ENCODE measurements around the gene FAM120C. TPM values are rescaled to one million over a fixed set of nuclear protein-coding genes. Genes with fewer than 3 reads are reported as not detected.

Gene FAM120C
- total and polyA plus RNA-seq, 2 of the 4 experiments (the other 2 are of a cell fraction) = 3.4 to 3.6 TPM

- no peak overlapping the region for H2BK15ac ChIP-seq (ENCODE audit: low read depth, low read length)
- H2BK5ac ChIP-seq (ENCODE audit: low read depth, low read length, poor library complexity, severe bottlenecking) = no peak overlapping the region
- no peaks in the 10 kb centered on the region for H3K79me1 ChIP-seq (ENCODE audit: low read depth in 1 of 2, low read length in 2 of 2)
- H3K4ac ChIP-seq (ENCODE audit: low read depth, low read length) = no peak overlapping the region
- no peak overlapping the region for H4K91ac ChIP-seq (ENCODE audit: insufficient read depth, low read depth, low read length)
- H4K8ac ChIP-seq (ENCODE audit: low read depth in 2 of 2, low read length in 2 of 2) = no peak overlapping the region
- ATAC-seq (ENCODE audit: low read depth) (no peak), DNase-seq (no peak)
- no peak overlapping the region for H2AK5ac ChIP-seq (ENCODE audit: low read depth, low read length)
- no peak overlapping the region for H3K14ac ChIP-seq (replicated peaks; ENCODE audit: low read depth, low read length)
- intact Hi-C loops (cut with micrococcal nuclease) (no loop called here), dilution Hi-C loops (cut with HindIII; ENCODE audit: low sequenced_read_pairs, unreplicated experiment) (no loop called here), in situ Hi-C loops (cut with MboI; ENCODE audit: low sequenced_read_pairs) (no loop called here)
- H2AFZ ChIP-seq (replicated peaks; ENCODE audit: low read length, poor library complexity) = no peak overlapping the region
- H3K36me3 ChIP-seq (ENCODE audit: control insufficient read depth, insufficient read depth, low read length) = no peaks in the 10 kb centered on the region
- H3K4me1 ChIP-seq (ENCODE audit: control insufficient read depth, insufficient read depth, low read length) = no peaks in the 10 kb centered on the region
- H3K9me3 ChIP-seq (ENCODE audit: control insufficient read depth, insufficient read depth, low read length) = no peaks in the 10 kb centered on the region
- BruUV-seq (replicated peaks) = no TSS peak
- no peak overlapping the region for H3K56ac ChIP-seq (ENCODE audit: extremely low read depth, insufficient read depth, low read length)
- ChIA-PET CTCF (no interaction called here), POLR2A (ENCODE audit: unreplicated experiment) (no interaction called here)
- no peak overlapping the region for H2AK9ac ChIP-seq (replicated peaks; ENCODE audit: low read depth, low read length, poor library complexity)
- H3K9ac ChIP-seq (ENCODE audit: low read depth, low read length) = no peak overlapping the region
- H3K4me2 ChIP-seq (ENCODE audit: low read depth, low read length) = no peak overlapping the region
- no peaks in the 10 kb centered on the region for H4K20me1 ChIP-seq (ENCODE audit: insufficient read depth, low read length)
- no peak overlapping the region for H3K27ac ChIP-seq (ENCODE audit: insufficient read depth, low read length)
- WGBS, 2 experiments (ENCODE audit: extremely low coverage in 2 of 2, insufficient read length in 1 of 2) = no CpG with 5 or more reads among the region's 7 CpGs
- H3K18ac ChIP-seq (ENCODE audit: low read depth, low read length) = no peak overlapping the region
- no peak overlapping the region for H2BK20ac ChIP-seq (ENCODE audit: low read depth, low read length)
- no peak overlapping the region for H4K5ac ChIP-seq (ENCODE audit: low read depth, low read length)
- no peak overlapping the region for H3K4me3 ChIP-seq (ENCODE audit: insufficient read depth, low read depth, low read length)
- TF ChIP-seq SMC3 (IDR thresholded peaks at IDR 0.05; ENCODE audit: low read depth, low read length) = no peak
- TF ChIP-seq CTCF (conservative IDR thresholded peaks at IDR 0.05; ENCODE audit: low read depth, low read length) = no peak
- no peak for TF ChIP-seq USF2 (IDR thresholded peaks at IDR 0.05; ENCODE audit: low read depth, low read length)
- TF ChIP-seq MAZ (IDR thresholded peaks at IDR 0.05; ENCODE audit: borderline replicate concordance, low read depth, low read length) = no peak
- TF ChIP-seq RAD21 (IDR thresholded peaks at IDR 0.05; ENCODE audit: low read length) = no peak
- TF ChIP-seq FOS (IDR thresholded peaks at IDR 0.05; ENCODE audit: low read depth, low read length) = no peak
- TF ChIP-seq RCOR1 (IDR thresholded peaks at IDR 0.05; ENCODE audit: insufficient replicate concordance, low read length) = no peak
- no peak for TF ChIP-seq POLR2A (IDR thresholded peaks at IDR 0.05; ENCODE audit: low read depth, low read length)
- no peak for TF ChIP-seq RFX5 (IDR thresholded peaks at IDR 0.05; ENCODE audit: low read depth, low read length)
- no peak for TF ChIP-seq ELK1 (IDR thresholded peaks at IDR 0.05; ENCODE audit: borderline replicate concordance, low read depth, low read length)
- no peaks in the 10 kb centered on the region for H3K9me1 ChIP-seq (ENCODE audit: insufficient read depth, low read length)
- H2BK120ac ChIP-seq (ENCODE audit: low read depth, low read length) = no peak overlapping the region
- no peaks in the 10 kb centered on the region for H3K27me3 ChIP-seq (ENCODE audit: control insufficient read depth, insufficient read depth, low read length)
- no peak overlapping the region for H3K23ac ChIP-seq (ENCODE audit: low read depth, low read length)
Observed at GRCh38 chrX:54116391-54116790, 66.7 kb downstream of the FAM120C start.

Measured in IMR-90 (cell line).